WTC11 (cell line): ENCODE measurements around the gene NLRC5.

Experiments used
- CBFB ChIP-seq: sonication (generic); formaldehyde crosslinking; IDR thresholded peaks from 2 replicates; pipeline ENCODE4 v1.8.1; 2022; ENCODE audit warnings: mild to moderate bottlenecking, low read depth, missing genetic modification reagents
- CREB1 ChIP-seq: sonication (generic); formaldehyde crosslinking; IDR thresholded peaks from 2 replicates; pipeline ENCODE4 v1.8.0; 2023; ENCODE audit warnings: mild to moderate bottlenecking, missing genetic modification reagents
- FOXK1 ChIP-seq: sonication (generic); formaldehyde crosslinking; IDR thresholded peaks from 2 replicates; pipeline ENCODE4 v1.8.0; 2022; ENCODE audit warnings: mild to moderate bottlenecking, moderate library complexity, missing genetic modification reagents
- NFYB ChIP-seq: sonication (generic); formaldehyde crosslinking; conservative IDR thresholded peaks from 2 replicates; pipeline ENCODE4 v1.8.0; 2022; ENCODE audit warnings: low read depth, missing genetic modification reagents
- NR2C2 ChIP-seq: sonication (generic); formaldehyde crosslinking; IDR thresholded peaks from 2 replicates; pipeline ENCODE4 v1.8.0; 2022; ENCODE audit warnings: mild to moderate bottlenecking, missing genetic modification reagents
- TP53 ChIP-seq: sonication (generic); formaldehyde crosslinking; IDR thresholded peaks from 2 replicates; pipeline ENCODE4 v1.8.1; 2023; ENCODE audit warnings: mild to moderate bottlenecking, missing genetic modification reagents
- USF1 ChIP-seq: sonication (generic); formaldehyde crosslinking; IDR thresholded peaks from 2 replicates; pipeline ENCODE4 v1.8.0; 2022; ENCODE audit warnings: mild to moderate bottlenecking, missing genetic modification reagents
- ZNF317 ChIP-seq: sonication (generic); formaldehyde crosslinking; IDR thresholded peaks from 2 replicates; pipeline ENCODE4 v1.8.1; 2023; ENCODE audit warnings: low read depth, mild to moderate bottlenecking, moderate library complexity, missing genetic modification reagents, borderline replicate concordance
- TF ChIP-seq, protein P1 (sequence below): fragments of 200-600 bp; IDR thresholded peaks from 2 replicates; pipeline ENCODE4 v1.8.0; 2022; ENCODE audit warnings: antibody characterized with exemption
- TF ChIP-seq, protein P2 (sequence below): sonication (generic); formaldehyde crosslinking; conservative IDR thresholded peaks from 2 replicates; pipeline ENCODE4 v1.8.1; 2023; ENCODE audit warnings: mild to moderate bottlenecking, low read depth, missing genetic modification reagents, moderate library complexity
- TF ChIP-seq, protein P3 (sequence below): sonication (generic); formaldehyde crosslinking; conservative IDR thresholded peaks from 2 replicates; pipeline ENCODE4 v1.8.1; 2022; ENCODE audit warnings: mild to moderate bottlenecking, missing genetic modification reagents
- TF ChIP-seq, protein P4 (sequence below): sonication (generic); formaldehyde crosslinking; IDR thresholded peaks from 2 replicates; pipeline ENCODE4 v1.8.1; 2022; ENCODE audit warnings: low read depth, mild to moderate bottlenecking, moderate library complexity, missing genetic modification reagents, borderline replicate concordance
- TF ChIP-seq, protein P5 (sequence below): sonication (generic); formaldehyde crosslinking; IDR thresholded peaks from 2 replicates; pipeline ENCODE4 v1.8.0; 2022; ENCODE audit warnings: mild to moderate bottlenecking, missing genetic modification reagents

GRCh38 chr16:56980792-56981724, 8.3 kb upstream of the NLRC5 start:
- TF ChIP-seq, protein P1, sequence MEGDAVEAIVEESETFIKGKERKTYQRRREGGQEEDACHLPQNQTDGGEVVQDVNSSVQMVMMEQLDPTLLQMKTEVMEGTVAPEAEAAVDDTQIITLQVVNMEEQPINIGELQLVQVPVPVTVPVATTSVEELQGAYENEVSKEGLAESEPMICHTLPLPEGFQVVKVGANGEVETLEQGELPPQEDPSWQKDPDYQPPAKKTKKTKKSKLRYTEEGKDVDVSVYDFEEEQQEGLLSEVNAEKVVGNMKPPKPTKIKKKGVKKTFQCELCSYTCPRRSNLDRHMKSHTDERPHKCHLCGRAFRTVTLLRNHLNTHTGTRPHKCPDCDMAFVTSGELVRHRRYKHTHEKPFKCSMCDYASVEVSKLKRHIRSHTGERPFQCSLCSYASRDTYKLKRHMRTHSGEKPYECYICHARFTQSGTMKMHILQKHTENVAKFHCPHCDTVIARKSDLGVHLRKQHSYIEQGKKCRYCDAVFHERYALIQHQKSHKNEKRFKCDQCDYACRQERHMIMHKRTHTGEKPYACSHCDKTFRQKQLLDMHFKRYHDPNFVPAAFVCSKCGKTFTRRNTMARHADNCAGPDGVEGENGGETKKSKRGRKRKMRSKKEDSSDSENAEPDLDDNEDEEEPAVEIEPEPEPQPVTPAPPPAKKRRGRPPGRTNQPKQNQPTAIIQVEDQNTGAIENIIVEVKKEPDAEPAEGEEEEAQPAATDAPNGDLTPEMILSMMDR = no peak
- TF ChIP-seq ZNF317 (CRISPR knock-in tag) = no peak
- TF ChIP-seq, protein P2, sequence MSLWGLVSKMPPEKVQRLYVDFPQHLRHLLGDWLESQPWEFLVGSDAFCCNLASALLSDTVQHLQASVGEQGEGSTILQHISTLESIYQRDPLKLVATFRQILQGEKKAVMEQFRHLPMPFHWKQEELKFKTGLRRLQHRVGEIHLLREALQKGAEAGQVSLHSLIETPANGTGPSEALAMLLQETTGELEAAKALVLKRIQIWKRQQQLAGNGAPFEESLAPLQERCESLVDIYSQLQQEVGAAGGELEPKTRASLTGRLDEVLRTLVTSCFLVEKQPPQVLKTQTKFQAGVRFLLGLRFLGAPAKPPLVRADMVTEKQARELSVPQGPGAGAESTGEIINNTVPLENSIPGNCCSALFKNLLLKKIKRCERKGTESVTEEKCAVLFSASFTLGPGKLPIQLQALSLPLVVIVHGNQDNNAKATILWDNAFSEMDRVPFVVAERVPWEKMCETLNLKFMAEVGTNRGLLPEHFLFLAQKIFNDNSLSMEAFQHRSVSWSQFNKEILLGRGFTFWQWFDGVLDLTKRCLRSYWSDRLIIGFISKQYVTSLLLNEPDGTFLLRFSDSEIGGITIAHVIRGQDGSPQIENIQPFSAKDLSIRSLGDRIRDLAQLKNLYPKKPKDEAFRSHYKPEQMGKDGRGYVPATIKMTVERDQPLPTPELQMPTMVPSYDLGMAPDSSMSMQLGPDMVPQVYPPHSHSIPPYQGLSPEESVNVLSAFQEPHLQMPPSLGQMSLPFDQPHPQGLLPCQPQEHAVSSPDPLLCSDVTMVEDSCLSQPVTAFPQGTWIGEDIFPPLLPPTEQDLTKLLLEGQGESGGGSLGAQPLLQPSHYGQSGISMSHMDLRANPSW (CRISPR knock-in tag) = no peak
- no peak for TF ChIP-seq NFYB (CRISPR knock-in tag)
- no peak for TF ChIP-seq FOXK1 (CRISPR knock-in tag)
- TF ChIP-seq, protein P3, sequence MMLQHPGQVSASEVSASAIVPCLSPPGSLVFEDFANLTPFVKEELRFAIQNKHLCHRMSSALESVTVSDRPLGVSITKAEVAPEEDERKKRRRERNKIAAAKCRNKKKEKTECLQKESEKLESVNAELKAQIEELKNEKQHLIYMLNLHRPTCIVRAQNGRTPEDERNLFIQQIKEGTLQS = no peak
- TF ChIP-seq CREB1 = no peak
- TF ChIP-seq, protein P4, sequence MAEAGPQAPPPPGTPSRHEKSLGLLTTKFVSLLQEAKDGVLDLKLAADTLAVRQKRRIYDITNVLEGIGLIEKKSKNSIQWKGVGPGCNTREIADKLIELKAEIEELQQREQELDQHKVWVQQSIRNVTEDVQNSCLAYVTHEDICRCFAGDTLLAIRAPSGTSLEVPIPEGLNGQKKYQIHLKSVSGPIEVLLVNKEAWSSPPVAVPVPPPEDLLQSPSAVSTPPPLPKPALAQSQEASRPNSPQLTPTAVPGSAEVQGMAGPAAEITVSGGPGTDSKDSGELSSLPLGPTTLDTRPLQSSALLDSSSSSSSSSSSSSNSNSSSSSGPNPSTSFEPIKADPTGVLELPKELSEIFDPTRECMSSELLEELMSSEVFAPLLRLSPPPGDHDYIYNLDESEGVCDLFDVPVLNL (CRISPR knock-in tag) = no peak
- TF ChIP-seq CBFB (CRISPR knock-in tag) = no peak
- TF ChIP-seq TP53 (CRISPR knock-in tag) = no peak
- no peak for TF ChIP-seq NR2C2 (CRISPR knock-in tag)
- TF ChIP-seq, protein P5, sequence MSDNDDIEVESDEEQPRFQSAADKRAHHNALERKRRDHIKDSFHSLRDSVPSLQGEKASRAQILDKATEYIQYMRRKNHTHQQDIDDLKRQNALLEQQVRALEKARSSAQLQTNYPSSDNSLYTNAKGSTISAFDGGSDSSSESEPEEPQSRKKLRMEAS (CRISPR knock-in tag) = no peak
- no peak for TF ChIP-seq USF1
